ENCODE measurements around the gene MAGEB1.

The MAGEB1 gene

DNA sequence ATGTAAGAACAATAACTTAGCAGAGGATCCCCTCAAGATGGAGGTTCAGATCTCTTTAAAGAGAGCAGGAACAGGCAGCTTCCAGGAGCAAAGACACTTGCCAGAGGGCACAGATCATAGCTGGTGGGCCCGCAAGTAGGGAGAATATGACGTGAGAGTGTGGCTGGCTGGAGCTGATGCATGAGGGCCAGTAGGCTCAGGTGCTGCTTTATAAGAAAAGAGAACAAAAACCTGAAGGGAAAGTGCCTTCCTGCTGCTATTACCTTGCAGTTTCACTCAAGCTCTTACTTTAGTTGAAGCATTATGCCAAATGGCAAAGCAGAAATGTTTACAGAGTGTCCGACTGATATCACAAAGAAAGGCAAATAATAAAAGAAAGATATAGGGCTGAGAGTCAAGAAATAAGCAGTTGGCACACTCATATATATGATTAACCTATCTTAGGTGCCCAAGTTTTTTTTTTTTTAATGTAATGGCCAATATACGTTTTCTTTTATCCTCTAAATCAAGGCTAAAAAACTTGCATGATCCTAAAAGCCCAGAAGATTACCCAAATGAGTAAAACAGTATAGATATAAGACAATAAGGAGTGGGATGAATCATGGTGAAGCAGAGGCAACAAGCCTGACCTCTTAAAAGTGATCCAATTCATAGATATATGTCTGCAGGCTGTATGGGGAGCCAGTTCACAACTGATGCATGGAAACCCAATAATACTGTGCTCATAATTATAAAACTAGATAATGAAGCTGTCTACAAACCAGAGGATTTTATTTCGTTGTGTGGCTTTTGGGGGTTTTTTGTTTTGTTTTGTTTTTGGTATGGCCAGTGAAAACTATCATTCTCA is 49.7 kb downstream of the MAGEB1 start:
- no peak for DNase-seq (ENCODE audit: low spot score)

DNA sequence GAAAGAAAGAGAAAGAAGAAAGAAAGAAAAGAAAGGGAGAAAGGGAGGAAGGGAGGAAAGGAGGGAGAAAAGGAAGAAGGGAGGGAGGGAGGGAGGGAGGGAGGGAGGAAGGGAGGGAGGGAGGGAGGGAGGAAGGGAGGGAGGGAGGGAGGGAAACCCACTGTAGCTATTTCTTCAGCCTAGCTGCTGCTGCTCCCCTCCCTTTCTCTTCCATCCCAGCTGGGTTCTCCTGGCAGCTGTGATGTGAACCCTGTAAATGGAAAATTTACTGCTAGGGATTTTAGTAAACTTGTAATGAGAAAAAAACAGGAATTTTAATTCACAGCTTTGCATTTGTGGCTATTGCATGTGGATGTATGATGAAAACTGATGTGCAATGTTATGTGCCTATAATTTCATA is 54.3 kb downstream of the MAGEB1 start:
- DNase-seq (ENCODE audit: low spot score) = no peak
- FAIRE-seq = no peak

More for the DNA sequence above, 49.7 kb downstream of the MAGEB1 start:
- FAIRE-seq = no peak
